ENCODE results near the gene LRMDA.

GRCh38 chr10:76051007-76051936, 619.8 kb downstream of the LRMDA start:
- TF ChIP-seq CTCF (IDR thresholded peaks at IDR 0.05) (no peak), POLR2A (IDR thresholded peaks at IDR 0.05) (no peak)
